Heart left ventricle (tissue), 13 donors: ENCODE results near the gene TDP2.

ENCODE experiments used
- POLR2A ChIP-seq, 2 donors: fragments of 450-650 bp; IDR thresholded peaks; one replicate each; pipeline ENCODE4 v1.6.1; 2017; ENCODE audit warnings: antibody characterized with exemption in 2 of 2, mild to moderate bottlenecking in 2 of 2, moderate library complexity in 2 of 2
- TF ChIP-seq, protein P1 (sequence below), 12 donors: fragments of 200-600 bp; sonication (generic) in 4 of 12; IDR thresholded peaks; one replicate each; pipeline versions ENCODE4 v1.5.0 to v1.8.0; 2018 to 2022; ENCODE audit warnings: antibody characterized with exemption in 12 of 12, mild to moderate bottlenecking in 5 of 12
- donor health status: ischemic (EF 13 %, LVEDD 7.1; RV severe dilation, severe dysfunction).
- donor health status: DM: no; HTN: yes; CAD: no.
- donor health status: DM: no; HTN: no; CAD: no.
- donor health status: ischemic (EF 25% LVEDD 6.9; RV normal size, moderate dysfunction).
- donor health status: ischemic (EF 25% LVEDD 5.7; RV mildly dilated, moderate dysfunction).
- donor health status: ischemic (EF 35%, LVEDD 5.7; RV mildly dilated, moderate dysfunction).
- donor health status: nonischemic (EF 11% LVEDD 7.7; RV severe dilation, severe dysfunction).
- donor health status: DM: yes; HTN: yes; CAD: no.
- donor health status: PGD.
- donor health status: ischemic (EF 29% LVEDD 5.4; RV normal size, mild dysfunction).
- donor health status: nonischemic (EF 23%, LVEDD 6.1; RV moderate dilation, normal function).

DNA sequence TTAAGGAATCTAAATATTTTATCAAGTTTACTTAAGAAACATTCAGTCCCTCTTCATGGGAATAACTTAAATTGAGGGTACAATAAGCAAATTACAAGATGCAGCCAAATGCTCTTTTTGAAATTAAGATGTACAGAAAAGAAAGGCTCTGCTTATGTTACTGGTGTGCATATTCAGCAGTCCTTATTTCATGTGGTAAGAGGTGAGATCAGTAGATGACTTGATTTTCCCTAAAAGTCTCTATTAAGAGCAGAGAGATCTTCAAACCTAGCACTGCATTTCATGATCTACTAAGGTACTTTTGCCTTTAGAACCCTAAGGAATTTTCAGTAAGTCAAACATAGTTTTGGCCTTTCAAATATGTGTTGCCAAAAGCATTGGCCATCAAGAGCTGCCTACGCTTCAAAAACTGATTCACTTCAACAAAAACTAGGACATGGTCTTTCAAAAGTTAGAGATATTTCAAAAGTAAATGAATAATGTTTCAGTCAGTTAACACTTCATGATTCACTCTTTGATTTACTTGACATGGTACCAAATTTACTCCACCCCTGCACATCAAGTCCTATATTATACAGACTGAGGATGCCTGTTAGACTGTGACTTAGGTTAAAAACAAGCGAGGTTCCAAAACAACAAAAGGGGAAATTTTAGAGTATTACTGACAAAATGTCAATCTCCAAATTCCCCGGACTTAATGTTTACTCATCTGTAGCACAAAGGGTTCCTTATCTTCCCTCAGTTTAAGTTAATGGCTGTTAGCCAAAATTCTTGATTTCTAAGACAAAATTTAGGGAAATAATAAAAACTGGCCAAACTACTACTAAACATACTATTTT is 33.0 kb upstream of the TDP2 start:
- TF ChIP-seq POLR2A (IDR thresholded peaks at IDR 0.05), result no peak
- TF ChIP-seq, protein P1, sequence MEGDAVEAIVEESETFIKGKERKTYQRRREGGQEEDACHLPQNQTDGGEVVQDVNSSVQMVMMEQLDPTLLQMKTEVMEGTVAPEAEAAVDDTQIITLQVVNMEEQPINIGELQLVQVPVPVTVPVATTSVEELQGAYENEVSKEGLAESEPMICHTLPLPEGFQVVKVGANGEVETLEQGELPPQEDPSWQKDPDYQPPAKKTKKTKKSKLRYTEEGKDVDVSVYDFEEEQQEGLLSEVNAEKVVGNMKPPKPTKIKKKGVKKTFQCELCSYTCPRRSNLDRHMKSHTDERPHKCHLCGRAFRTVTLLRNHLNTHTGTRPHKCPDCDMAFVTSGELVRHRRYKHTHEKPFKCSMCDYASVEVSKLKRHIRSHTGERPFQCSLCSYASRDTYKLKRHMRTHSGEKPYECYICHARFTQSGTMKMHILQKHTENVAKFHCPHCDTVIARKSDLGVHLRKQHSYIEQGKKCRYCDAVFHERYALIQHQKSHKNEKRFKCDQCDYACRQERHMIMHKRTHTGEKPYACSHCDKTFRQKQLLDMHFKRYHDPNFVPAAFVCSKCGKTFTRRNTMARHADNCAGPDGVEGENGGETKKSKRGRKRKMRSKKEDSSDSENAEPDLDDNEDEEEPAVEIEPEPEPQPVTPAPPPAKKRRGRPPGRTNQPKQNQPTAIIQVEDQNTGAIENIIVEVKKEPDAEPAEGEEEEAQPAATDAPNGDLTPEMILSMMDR (IDR thresholded peaks at IDR 0.05), result no peak
